ENCODE results near the gene DNAJC17. TPM values are rescaled to one million over a fixed set of nuclear protein-coding genes. Genes with fewer than 3 reads are reported as not detected.

DNAJC17 gene
- total and polyA plus RNA-seq, 2 of the 13 experiments (the other 11 are each of a cell fraction or from before 2014, with no cell fraction given), result 22.2 to 26.5 TPM

DNA sequence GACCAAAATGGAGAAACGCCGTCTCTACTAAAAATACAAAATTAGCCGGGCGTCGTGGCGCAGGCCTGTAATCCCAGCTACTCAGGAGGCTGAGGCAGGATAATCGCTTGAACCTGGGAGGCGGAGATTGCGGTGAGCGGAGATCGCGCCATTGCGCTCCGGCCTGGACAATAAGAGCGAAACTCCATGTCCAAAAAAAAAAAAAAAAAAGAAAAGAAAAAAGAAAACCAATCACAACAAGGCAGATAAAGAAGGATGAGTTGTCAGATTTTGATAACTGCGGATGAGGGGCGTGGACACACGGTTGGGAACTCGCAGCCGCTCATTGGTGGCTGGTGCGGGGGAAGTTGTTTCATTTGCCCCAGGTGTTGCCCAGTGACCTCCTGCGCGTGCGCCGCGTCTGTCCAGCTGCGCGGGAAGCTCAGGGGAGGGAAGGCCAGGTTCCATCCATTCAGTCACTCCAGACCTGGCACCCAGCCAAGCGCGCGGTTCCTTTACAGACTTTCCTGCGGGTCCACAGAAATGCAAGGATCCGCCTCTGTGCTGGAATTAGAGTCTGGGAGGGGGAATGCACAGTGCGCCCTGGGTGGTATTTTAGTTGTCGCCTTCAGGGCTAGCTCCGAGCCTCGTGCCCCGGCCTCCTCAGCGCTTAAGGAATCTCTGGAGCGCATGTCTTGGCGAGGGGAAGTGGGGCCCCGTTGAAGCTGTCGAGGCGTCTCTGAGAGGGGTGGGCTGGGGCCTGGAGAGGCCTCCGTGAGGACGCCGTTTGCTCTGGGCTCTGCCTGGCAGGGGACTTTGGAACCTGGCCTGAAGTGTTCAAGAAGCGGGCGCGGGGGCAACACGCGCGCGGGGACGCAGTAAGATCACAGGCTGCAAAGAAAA lies 44.1 kb downstream of the DNAJC17 start (continued):
- no peak for TF ChIP-seq ZNF792 (CRISPR knock-in tag; IDR thresholded peaks at IDR 0.05)
- TF ChIP-seq, protein P1, sequence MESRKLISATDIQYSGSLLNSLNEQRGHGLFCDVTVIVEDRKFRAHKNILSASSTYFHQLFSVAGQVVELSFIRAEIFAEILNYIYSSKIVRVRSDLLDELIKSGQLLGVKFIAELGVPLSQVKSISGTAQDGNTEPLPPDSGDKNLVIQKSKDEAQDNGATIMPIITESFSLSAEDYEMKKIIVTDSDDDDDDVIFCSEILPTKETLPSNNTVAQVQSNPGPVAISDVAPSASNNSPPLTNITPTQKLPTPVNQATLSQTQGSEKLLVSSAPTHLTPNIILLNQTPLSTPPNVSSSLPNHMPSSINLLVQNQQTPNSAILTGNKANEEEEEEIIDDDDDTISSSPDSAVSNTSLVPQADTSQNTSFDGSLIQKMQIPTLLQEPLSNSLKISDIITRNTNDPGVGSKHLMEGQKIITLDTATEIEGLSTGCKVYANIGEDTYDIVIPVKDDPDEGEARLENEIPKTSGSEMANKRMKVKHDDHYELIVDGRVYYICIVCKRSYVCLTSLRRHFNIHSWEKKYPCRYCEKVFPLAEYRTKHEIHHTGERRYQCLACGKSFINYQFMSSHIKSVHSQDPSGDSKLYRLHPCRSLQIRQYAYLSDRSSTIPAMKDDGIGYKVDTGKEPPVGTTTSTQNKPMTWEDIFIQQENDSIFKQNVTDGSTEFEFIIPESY (CRISPR knock-in tag; IDR thresholded peaks at IDR 0.05), result no peak
- TF ChIP-seq, protein P2, sequence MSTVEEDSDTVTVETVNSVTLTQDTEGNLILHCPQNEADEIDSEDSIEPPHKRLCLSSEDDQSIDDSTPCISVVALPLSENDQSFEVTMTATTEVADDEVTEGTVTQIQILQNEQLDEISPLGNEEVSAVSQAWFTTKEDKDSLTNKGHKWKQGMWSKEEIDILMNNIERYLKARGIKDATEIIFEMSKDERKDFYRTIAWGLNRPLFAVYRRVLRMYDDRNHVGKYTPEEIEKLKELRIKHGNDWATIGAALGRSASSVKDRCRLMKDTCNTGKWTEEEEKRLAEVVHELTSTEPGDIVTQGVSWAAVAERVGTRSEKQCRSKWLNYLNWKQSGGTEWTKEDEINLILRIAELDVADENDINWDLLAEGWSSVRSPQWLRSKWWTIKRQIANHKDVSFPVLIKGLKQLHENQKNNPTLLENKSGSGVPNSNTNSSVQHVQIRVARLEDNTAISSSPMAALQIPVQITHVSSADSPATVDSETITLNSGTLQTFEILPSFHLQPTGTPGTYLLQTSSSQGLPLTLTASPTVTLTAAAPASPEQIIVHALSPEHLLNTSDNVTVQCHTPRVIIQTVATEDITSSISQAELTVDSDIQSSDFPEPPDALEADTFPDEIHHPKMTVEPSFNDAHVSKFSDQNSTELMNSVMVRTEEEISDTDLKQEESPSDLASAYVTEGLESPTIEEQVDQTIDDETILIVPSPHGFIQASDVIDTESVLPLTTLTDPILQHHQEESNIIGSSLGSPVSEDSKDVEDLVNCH (CRISPR knock-in tag; IDR thresholded peaks at IDR 0.05), result no peak
- peak; percentile 87 for TF ChIP-seq NKX3-1 (CRISPR knock-in tag; IDR thresholded peaks at IDR 0.05)
- no peak for TF ChIP-seq ZNF879 (CRISPR knock-in tag; IDR thresholded peaks at IDR 0.05)
- TF ChIP-seq ZFP36 (IDR thresholded peaks at IDR 0.05; ENCODE audit: borderline replicate concordance, low read depth, low read length, partially characterized antibody), result no peak
- no peak for TF ChIP-seq GABPA (IDR thresholded peaks at IDR 0.05; ENCODE audit: low read depth, low read length)
- TF ChIP-seq GABPA (CRISPR knock-in tag; IDR thresholded peaks at IDR 0.05; ENCODE audit: low read depth), result peak; percentile 29; the same call in 1 of the 2 replicates
- TF ChIP-seq, protein P3, sequence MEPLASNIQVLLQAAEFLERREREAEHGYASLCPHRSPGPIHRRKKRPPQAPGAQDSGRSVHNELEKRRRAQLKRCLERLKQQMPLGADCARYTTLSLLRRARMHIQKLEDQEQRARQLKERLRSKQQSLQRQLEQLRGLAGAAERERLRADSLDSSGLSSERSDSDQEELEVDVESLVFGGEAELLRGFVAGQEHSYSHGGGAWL (CRISPR knock-in tag; IDR thresholded peaks at IDR 0.05), result no peak
- TF ChIP-seq ZNF354B (CRISPR knock-in tag; IDR thresholded peaks at IDR 0.05), result peak; percentile 89; the same call in 1 of the 2 replicates
- TF ChIP-seq, protein P4, sequence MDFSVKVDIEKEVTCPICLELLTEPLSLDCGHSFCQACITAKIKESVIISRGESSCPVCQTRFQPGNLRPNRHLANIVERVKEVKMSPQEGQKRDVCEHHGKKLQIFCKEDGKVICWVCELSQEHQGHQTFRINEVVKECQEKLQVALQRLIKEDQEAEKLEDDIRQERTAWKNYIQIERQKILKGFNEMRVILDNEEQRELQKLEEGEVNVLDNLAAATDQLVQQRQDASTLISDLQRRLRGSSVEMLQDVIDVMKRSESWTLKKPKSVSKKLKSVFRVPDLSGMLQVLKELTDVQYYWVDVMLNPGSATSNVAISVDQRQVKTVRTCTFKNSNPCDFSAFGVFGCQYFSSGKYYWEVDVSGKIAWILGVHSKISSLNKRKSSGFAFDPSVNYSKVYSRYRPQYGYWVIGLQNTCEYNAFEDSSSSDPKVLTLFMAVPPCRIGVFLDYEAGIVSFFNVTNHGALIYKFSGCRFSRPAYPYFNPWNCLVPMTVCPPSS (IDR thresholded peaks at IDR 0.05), result no peak
- TF ChIP-seq ZNF766 (CRISPR knock-in tag; IDR thresholded peaks at IDR 0.05; ENCODE audit: borderline replicate concordance), result no peak
- TF ChIP-seq BCL6 (CRISPR knock-in tag; IDR thresholded peaks at IDR 0.05), result no peak
- TF ChIP-seq KMT2A (CRISPR knock-in tag; IDR thresholded peaks at IDR 0.05), result no peak
- TF ChIP-seq ZNF124 (CRISPR knock-in tag; IDR thresholded peaks at IDR 0.05), result no peak
- no peak for TF ChIP-seq NR1H2 (CRISPR knock-in tag; IDR thresholded peaks at IDR 0.05; ENCODE audit: borderline replicate concordance, low read depth)
- TF ChIP-seq, protein P5, sequence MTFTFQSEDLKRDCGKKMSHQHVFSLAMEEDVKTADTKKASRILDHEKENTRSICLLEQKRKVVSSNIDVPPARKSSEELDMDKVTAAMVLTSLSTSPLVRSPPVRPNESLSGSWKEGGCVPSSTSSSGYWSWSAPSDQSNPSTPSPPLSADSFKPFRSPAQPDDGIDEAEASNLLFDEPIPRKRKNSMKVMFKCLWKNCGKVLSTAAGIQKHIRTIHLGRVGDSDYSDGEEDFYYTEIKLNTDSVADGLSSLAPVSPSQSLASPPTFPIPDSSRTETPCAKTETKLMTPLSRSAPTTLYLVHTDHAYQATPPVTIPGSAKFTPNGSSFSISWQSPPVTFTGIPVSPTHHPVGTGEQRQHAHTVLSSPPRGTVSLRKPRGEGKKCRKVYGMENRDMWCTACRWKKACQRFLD (CRISPR knock-in tag; IDR thresholded peaks at IDR 0.05; ENCODE audit: borderline replicate concordance), result 0 out of 2 replicates have a peak, but pooled peaks have one; percentile 34
- TF ChIP-seq POGZ (CRISPR knock-in tag; IDR thresholded peaks at IDR 0.05), result peak; percentile 33; the same call in 1 of the 2 replicates
- no peak for TF ChIP-seq ZNF33A (CRISPR knock-in tag; IDR thresholded peaks at IDR 0.05; ENCODE audit: borderline replicate concordance)
- no peak for TF ChIP-seq ZNF335 (CRISPR knock-in tag; IDR thresholded peaks at IDR 0.05)
- TF ChIP-seq HNF4A (CRISPR knock-in tag; IDR thresholded peaks at IDR 0.05), result peak; percentile 74
- TF ChIP-seq ZNF431 (CRISPR knock-in tag; IDR thresholded peaks at IDR 0.05; ENCODE audit: borderline replicate concordance, low read depth), result peak; percentile 54; the same call in 1 of the 2 replicates
- TF ChIP-seq ZNF484 (CRISPR knock-in tag; IDR thresholded peaks at IDR 0.05; ENCODE audit: borderline replicate concordance, low read depth), result no peak
- peak; percentile 61 for TF ChIP-seq ZEB1 (IDR thresholded peaks at IDR 0.05; ENCODE audit: insufficient replicate concordance, low read depth)

All from HepG2 (cell line).